ENCODE results near the gene RACGAP1. TPM values are rescaled to one million over a fixed set of nuclear protein-coding genes. Genes with fewer than 3 reads are reported as not detected.
A peak's percentile ranks its signal among the peaks of the same experiment; 100 is the strongest.

RACGAP1 gene
- polyA plus RNA-seq, 4 donors, result 3.5 to 25.9 (median 14.4) TPM

DNA sequence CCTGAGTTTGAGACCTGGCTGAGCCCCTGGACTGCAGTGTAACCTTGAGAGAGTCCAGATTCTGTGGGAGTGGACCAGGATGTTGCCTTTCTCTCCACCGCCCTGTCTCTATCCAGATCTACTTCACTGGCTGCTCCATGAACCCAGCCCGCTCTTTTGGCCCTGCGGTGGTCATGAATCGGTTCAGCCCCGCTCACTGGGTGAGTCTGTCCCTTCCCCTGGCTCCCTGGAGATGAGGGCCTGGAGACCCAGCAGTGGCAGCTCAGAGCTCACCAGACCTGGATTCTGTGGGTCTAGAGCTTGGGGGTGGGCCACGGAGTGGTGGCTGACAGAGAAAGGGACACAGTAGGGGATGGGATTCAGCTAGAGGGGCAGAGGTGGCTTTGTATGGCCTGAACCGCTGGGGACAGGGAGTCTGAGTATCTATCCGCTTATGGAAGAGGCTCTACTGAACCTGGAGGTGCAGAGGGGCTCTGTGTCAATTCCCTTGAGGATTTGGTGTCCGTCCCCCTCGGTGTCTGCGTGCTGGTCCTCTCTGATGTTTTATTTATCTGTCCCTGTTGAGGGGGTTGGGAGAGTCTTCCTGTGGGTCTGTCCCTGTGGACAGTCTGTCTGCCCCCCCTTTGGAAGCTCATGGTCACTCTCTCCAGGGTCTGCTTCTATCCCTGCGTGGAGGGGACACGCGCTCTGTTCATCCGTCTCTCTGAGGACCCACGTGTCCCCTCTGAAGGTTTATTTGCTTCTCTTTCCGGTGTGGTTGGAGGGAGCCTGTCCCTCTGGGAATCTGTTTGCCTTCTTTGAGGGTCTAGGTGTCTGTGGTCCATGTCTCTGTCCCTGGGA, 61.1 kb downstream of the RACGAP1 start:
- no peak overlapping the region for H3K4me3 ChIP-seq (ENCODE audit: low read depth in 1 of 3, low read length in 3 of 3)
- no peaks in the 10 kb centered on the region for H3K9me3 ChIP-seq (ENCODE audit: control insufficient read depth in 2 of 2, insufficient read depth in 1 of 2, low read depth in 1 of 2, low read length in 1 of 2)
- no peaks in the 10 kb centered on the region for H3K36me3 ChIP-seq (ENCODE audit: control insufficient read depth in 3 of 3, insufficient read depth in 2 of 3, low read depth in 1 of 3, low read length in 3 of 3)
- peaks cover 0 to 13% (median 0%) of the 10 kb centered on the region in 3 donors for H3K4me1 ChIP-seq (ENCODE audit: control insufficient read depth in 3 of 3, insufficient read depth in 2 of 3, low read depth in 1 of 3, low read length in 2 of 3)
- no peak overlapping the region for H3K27ac ChIP-seq (ENCODE audit: low read depth in 1 of 3, low read length in 2 of 3)
- H3K27me3 ChIP-seq (ENCODE audit: control insufficient read depth in 3 of 3, insufficient read depth in 3 of 3, low read length in 3 of 3), result peaks cover 7 to 85% (median 18%) of the 10 kb centered on the region in 3 donors
- DNase-seq, result no peak
- 82% methylated on average over 16 to 17 of the region's 17 CpGs for WGBS, 3 donors
- FAIRE-seq, result no peak

GRCh38 chr12:49962861-49963765, 62.2 kb downstream of the RACGAP1 start:
- DNase-seq (peak in 1 of 2 donors; percentile 51), FAIRE-seq (no peak)
- whole genome bisulfite sequencing, 3 donors, result 41 to 72% (median 45%) methylated on average over 21 of the region's 21 CpGs
- Histone ChIP-seq H3K27ac (ENCODE audit: low read depth in 1 of 3, low read length in 2 of 3) (no peak overlapping the region), H3K27me3 (ENCODE audit: control insufficient read depth in 3 of 3, insufficient read depth in 3 of 3, low read length in 3 of 3) (peaks cover 7 to 87% (median 22%) of the 10 kb centered on the region in 3 donors), H3K4me1 (ENCODE audit: control insufficient read depth in 3 of 3, insufficient read depth in 2 of 3, low read depth in 1 of 3, low read length in 2 of 3) (peaks cover 0 to 13% (median 0%) of the 10 kb centered on the region in 3 donors), H3K9me3 (ENCODE audit: control insufficient read depth in 2 of 2, insufficient read depth in 1 of 2, low read depth in 1 of 2, low read length in 1 of 2) (no peaks in the 10 kb centered on the region), H3K4me3 (ENCODE audit: low read depth in 1 of 3, low read length in 3 of 3) (no peak overlapping the region), H3K36me3 (ENCODE audit: control insufficient read depth in 3 of 3, insufficient read depth in 2 of 3, low read depth in 1 of 3, low read length in 3 of 3) (no peaks in the 10 kb centered on the region)

GRCh38 chr12:49961993-49962764, 63.1 kb downstream of the RACGAP1 start:
- 58 to 70% (median 63%) methylated on average over 31 to 37 of the region's 37 CpGs for WGBS, 3 donors
- Histone ChIP-seq H3K4me1 (ENCODE audit: control insufficient read depth in 3 of 3, insufficient read depth in 2 of 3, low read depth in 1 of 3, low read length in 2 of 3) (peaks cover 0 to 7% (median 0%) of the 10 kb centered on the region in 3 donors), H3K27ac (ENCODE audit: low read depth in 1 of 3, low read length in 2 of 3) (no peak overlapping the region), H3K4me3 (ENCODE audit: low read depth in 1 of 3, low read length in 3 of 3) (peak overlapping the region in 1 of 3 donors; percentile 20), H3K9me3 (ENCODE audit: control insufficient read depth in 2 of 2, insufficient read depth in 1 of 2, low read depth in 1 of 2, low read length in 1 of 2) (no peaks in the 10 kb centered on the region), H3K36me3 (ENCODE audit: control insufficient read depth in 3 of 3, insufficient read depth in 2 of 3, low read depth in 1 of 3, low read length in 3 of 3) (no peaks in the 10 kb centered on the region), H3K27me3 (ENCODE audit: control insufficient read depth in 3 of 3, insufficient read depth in 3 of 3, low read length in 3 of 3) (peaks cover 7 to 90% (median 22%) of the 10 kb centered on the region in 3 donors)
- no peak for DNase-seq
- FAIRE-seq, result no peak

GRCh38 chr12:49961111-49961922, 64.0 kb downstream of the RACGAP1 start, which contains the start of gene AQP5:
AQP5 (plus strand) TSS chr12:49961872; CDS start chr12:49962018, 146 bp downstream.
- DNase-seq (no peak), FAIRE-seq (no peak)
- Histone ChIP-seq H3K9me3 (ENCODE audit: control insufficient read depth in 2 of 2, insufficient read depth in 1 of 2, low read depth in 1 of 2, low read length in 1 of 2) (no peaks in the 10 kb centered on the region), H3K27ac (ENCODE audit: low read depth in 1 of 3, low read length in 2 of 3) (no peak within 1 kb of the TSS), H3K4me1 (ENCODE audit: control insufficient read depth in 3 of 3, insufficient read depth in 2 of 3, low read depth in 1 of 3, low read length in 2 of 3) (peaks cover 0 to 2% (median 0%) of the 10 kb centered on the region in 3 donors), H3K36me3 (ENCODE audit: control insufficient read depth in 3 of 3, insufficient read depth in 2 of 3, low read depth in 1 of 3, low read length in 3 of 3) (no peaks in the 10 kb centered on the region), H3K27me3 (ENCODE audit: control insufficient read depth in 3 of 3, insufficient read depth in 3 of 3, low read length in 3 of 3) (peaks cover 7 to 94% (median 28%) of the 10 kb centered on the region in 3 donors), H3K4me3 (ENCODE audit: low read depth in 1 of 3, low read length in 3 of 3) (peak within 1 kb of the TSS in 1 of 3 donors; percentile 20)
- 3 to 4% (median 4%) methylated on average over 49 to 111 of the region's 111 CpGs for WGBS, 3 donors

GRCh38 chr12:49960474-49961110, 64.7 kb downstream of the RACGAP1 start:
- DNase-seq, result no peak
- H3K4me1 ChIP-seq (ENCODE audit: control insufficient read depth in 3 of 3, insufficient read depth in 2 of 3, low read depth in 1 of 3, low read length in 2 of 3), result peaks cover 0 to 2% (median 0%) of the 10 kb centered on the region in 3 donors
- no peaks in the 10 kb centered on the region for H3K36me3 ChIP-seq (ENCODE audit: control insufficient read depth in 3 of 3, insufficient read depth in 2 of 3, low read depth in 1 of 3, low read length in 3 of 3)
- no peak overlapping the region for H3K27ac ChIP-seq (ENCODE audit: low read depth in 1 of 3, low read length in 2 of 3)
- no peak overlapping the region for H3K4me3 ChIP-seq (ENCODE audit: low read depth in 1 of 3, low read length in 3 of 3)
- WGBS, 3 donors, result 28 to 36% (median 33%) methylated on average over 11 to 13 of the region's 13 CpGs
- FAIRE-seq, result no peak
- no peaks in the 10 kb centered on the region for H3K9me3 ChIP-seq (ENCODE audit: control insufficient read depth in 2 of 2, insufficient read depth in 1 of 2, low read depth in 1 of 2, low read length in 1 of 2)
- peaks cover 7 to 94% (median 33%) of the 10 kb centered on the region in 3 donors for H3K27me3 ChIP-seq (ENCODE audit: control insufficient read depth in 3 of 3, insufficient read depth in 3 of 3, low read length in 3 of 3)

DNA sequence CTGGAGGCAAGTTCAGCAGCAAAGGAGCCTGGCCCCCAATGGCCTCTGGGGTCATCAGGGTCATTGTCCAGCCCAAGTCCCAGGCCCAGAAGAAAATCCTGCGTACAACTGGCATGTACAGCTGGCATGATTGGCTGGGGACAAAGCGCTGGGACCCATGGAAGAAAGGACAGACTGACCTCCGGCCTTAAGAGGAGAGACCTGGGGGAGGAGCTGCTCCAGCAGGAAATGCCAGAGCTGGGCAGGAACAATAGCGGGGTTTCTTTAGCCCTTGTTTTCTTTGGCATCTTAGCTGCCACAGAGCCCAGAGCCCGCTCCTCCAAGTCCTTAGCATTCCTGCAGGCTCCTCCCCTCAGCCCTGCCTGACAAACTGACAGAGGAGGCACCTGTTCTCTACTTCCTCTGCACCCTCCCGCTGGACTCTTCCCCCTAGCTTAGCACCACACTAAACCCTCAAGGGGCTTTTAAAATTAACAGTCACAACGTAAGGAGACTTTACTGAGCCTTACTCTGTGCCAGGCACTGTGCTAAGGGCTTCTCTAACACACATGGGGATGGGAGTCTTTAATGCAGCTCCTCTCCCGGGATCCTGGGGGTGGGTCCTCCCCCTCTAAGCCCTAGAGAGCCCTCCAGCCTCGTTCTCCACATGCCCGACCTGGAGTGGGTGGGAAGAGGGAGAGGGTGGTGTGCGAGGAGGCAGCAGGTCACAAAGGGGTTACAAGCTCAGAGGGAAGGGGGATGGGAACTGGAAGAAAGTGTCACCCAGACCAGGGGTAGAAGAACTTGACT, 65.4 kb downstream of the RACGAP1 start:
- DNase-seq (no peak), FAIRE-seq (no peak)
- Histone ChIP-seq H3K36me3 (ENCODE audit: control insufficient read depth in 3 of 3, insufficient read depth in 2 of 3, low read depth in 1 of 3, low read length in 3 of 3) (no peaks in the 10 kb centered on the region), H3K27me3 (ENCODE audit: control insufficient read depth in 3 of 3, insufficient read depth in 3 of 3, low read length in 3 of 3) (peaks cover 7 to 95% (median 40%) of the 10 kb centered on the region in 3 donors), H3K27ac (ENCODE audit: low read depth in 1 of 3, low read length in 2 of 3) (no peak overlapping the region), H3K4me1 (ENCODE audit: control insufficient read depth in 3 of 3, insufficient read depth in 2 of 3, low read depth in 1 of 3, low read length in 2 of 3) (peaks cover 0 to 2% (median 0%) of the 10 kb centered on the region in 3 donors), H3K9me3 (ENCODE audit: control insufficient read depth in 2 of 2, insufficient read depth in 1 of 2, low read depth in 1 of 2, low read length in 1 of 2) (no peaks in the 10 kb centered on the region), H3K4me3 (ENCODE audit: low read depth in 1 of 3, low read length in 3 of 3) (no peak overlapping the region)
- 13 to 29% (median 20%) methylated on average over 11 of the region's 11 CpGs for WGBS, 3 donors

DNA sequence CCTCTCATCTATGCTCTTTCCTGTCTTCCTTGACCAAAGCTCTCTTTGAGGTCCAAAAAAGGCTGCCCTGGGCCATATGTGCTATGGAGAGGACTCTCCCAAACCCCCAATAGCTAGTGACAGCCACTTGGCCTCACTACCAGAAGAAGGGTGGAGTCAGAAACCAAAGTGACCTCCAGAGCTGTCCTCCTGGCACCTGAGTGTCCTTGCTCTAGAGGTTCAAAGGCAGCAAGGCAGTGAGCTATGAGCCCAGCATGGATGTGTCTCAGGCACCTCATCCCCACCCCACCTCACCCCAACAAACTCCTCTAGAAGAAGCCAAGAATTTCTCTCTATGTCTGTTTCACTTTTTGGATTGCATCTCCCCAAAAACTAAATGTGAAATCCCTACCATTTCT, 67.7 kb downstream of the RACGAP1 start:
- FAIRE-seq (no peak), DNase-seq (no peak)
- Histone ChIP-seq H3K36me3 (ENCODE audit: control insufficient read depth in 3 of 3, insufficient read depth in 2 of 3, low read depth in 1 of 3, low read length in 3 of 3) (no peaks in the 10 kb centered on the region), H3K27me3 (ENCODE audit: control insufficient read depth in 3 of 3, insufficient read depth in 3 of 3, low read length in 3 of 3) (peaks cover 7 to 90% (median 44%) of the 10 kb centered on the region in 3 donors), H3K4me3 (ENCODE audit: low read depth in 1 of 3, low read length in 3 of 3) (no peak overlapping the region), H3K4me1 (ENCODE audit: control insufficient read depth in 3 of 3, insufficient read depth in 2 of 3, low read depth in 1 of 3, low read length in 2 of 3) (peaks cover 0 to 2% (median 0%) of the 10 kb centered on the region in 3 donors), H3K9me3 (ENCODE audit: control insufficient read depth in 2 of 2, insufficient read depth in 1 of 2, low read depth in 1 of 2, low read length in 1 of 2) (no peaks in the 10 kb centered on the region), H3K27ac (ENCODE audit: low read depth in 1 of 3, low read length in 2 of 3) (no peak overlapping the region)

Data from small intestine (tissue), 7 donors.